Left ventricle myocardium inferior (tissue), 1 donor: ENCODE results near the gene CLTCL1. TPM values are rescaled to one million over a fixed set of nuclear protein-coding genes. Genes with fewer than 3 reads are reported as not detected.

Source experiments
- DNase-seq: peaks from one replicate; pipeline ENCODE4 v3.0.0-alpha.2; 2020
- H3K27ac ChIP-seq: fragments of 200-600 bp; replicated peaks from 2 replicates; pipeline ENCODE4 v1.8.0; 2021
- H3K27me3 ChIP-seq: fragments of 200-600 bp; 2 replicates; pipeline ENCODE4 v1.8.0; 2021; ENCODE audit warnings: low read depth
- H3K36me3 ChIP-seq: fragments of 200-600 bp; 2 replicates; pipeline ENCODE4 v1.8.0; 2021
- H3K4me1 ChIP-seq: fragments of 200-600 bp; 2 replicates; pipeline ENCODE4 v1.8.0; 2021
- H3K4me3 ChIP-seq: fragments of 200-600 bp; 2 replicates; pipeline ENCODE4 v1.8.0; 2021; ENCODE audit warnings: mild to moderate bottlenecking, moderate library complexity
- H3K9me3 ChIP-seq: fragments of 200-600 bp; replicated peaks from 2 replicates; pipeline ENCODE4 v1.8.0; 2021
- CTCF ChIP-seq: fragments of 200-600 bp; IDR thresholded peaks from 2 replicates; pipeline ENCODE4 v1.8.0; 2021; ENCODE audit warnings: antibody characterized with exemption, mild to moderate bottlenecking, borderline replicate concordance
- intact Hi-C: fragments of 100-400 bp; cut with micrococcal nuclease; formaldehyde crosslinking; loops from one replicate; pipeline ENCODE4 v1.11.0; 2022
- total RNA-seq: library from RNA; stranded (reverse); fragmentation: NEBNext Ultra II Directional; extraction: Animal tissue kit (Norgen Biotek cat#: 25700); gene quantifications from one replicate; pipeline ENCODE4 v1.2.1, GENCODE V29; 2021
- donor health status: DM: no; HTN: yes; CAD: no; lungs with severe emphysema.

CLTCL1 gene
- total RNA-seq, 1 donor from 2014 or later, result 9.4 TPM

- no peak for DNase-seq
- Histone ChIP-seq H3K27me3 (no peaks in the 10 kb centered on the region), H3K27ac (no peak overlapping the region), H3K4me3 (no peak overlapping the region), H3K4me1 (peaks cover 7% of the 10 kb centered on the region), H3K36me3 (peaks cover 11% of the 10 kb centered on the region), H3K9me3 (no peaks in the 10 kb centered on the region)
- intact Hi-C loops, result no loop called here
- TF ChIP-seq CTCF, result no peak
Observed at GRCh38 chr22:19275513-19275912, 16.0 kb downstream of the CLTCL1 start.

- intact Hi-C loops, result no loop called here
- H3K36me3 ChIP-seq, result peaks cover 11% of the 10 kb centered on the region
- H3K27ac ChIP-seq, result no peak overlapping the region
- no peaks in the 10 kb centered on the region for H3K9me3 ChIP-seq
- no peak for DNase-seq
- no peak overlapping the region for H3K4me3 ChIP-seq
- H3K27me3 ChIP-seq, result no peaks in the 10 kb centered on the region
- no peak for TF ChIP-seq CTCF
- peaks cover 7% of the 10 kb centered on the region for H3K4me1 ChIP-seq
Observed at GRCh38 chr22:19275104-19275503, 16.4 kb downstream of the CLTCL1 start.

- DNase-seq, result no peak
- intact Hi-C loops, result no loop called here
- Histone ChIP-seq H3K4me3 (no peak overlapping the region), H3K9me3 (peaks cover 7% of the 10 kb centered on the region), H3K4me1 (peaks cover 3% of the 10 kb centered on the region), H3K27me3 (no peaks in the 10 kb centered on the region), H3K36me3 (peaks cover 17% of the 10 kb centered on the region), H3K27ac (no peak overlapping the region)
- TF ChIP-seq CTCF, result no peak
Observed at GRCh38 chr22:19271856-19272535, 19.5 kb downstream of the CLTCL1 start.

GRCh38 chr22:19271273-19271855 lies 20.2 kb downstream of the CLTCL1 start:
- peaks cover 23% of the 10 kb centered on the region for H3K36me3 ChIP-seq
- no peaks in the 10 kb centered on the region for H3K27me3 ChIP-seq
- TF ChIP-seq CTCF, result no peak
- peaks cover 13% of the 10 kb centered on the region for H3K9me3 ChIP-seq
- H3K4me3 ChIP-seq, result no peak overlapping the region
- intact Hi-C loops, result no loop called here
- no peak for DNase-seq
- H3K4me1 ChIP-seq, result no peaks in the 10 kb centered on the region
- H3K27ac ChIP-seq, result no peak overlapping the region

GRCh38 chr22:19270873-19271272 lies 20.6 kb downstream of the CLTCL1 start:
- DNase-seq, result no peak
- Histone ChIP-seq H3K36me3 (peaks cover 28% of the 10 kb centered on the region), H3K27ac (no peak overlapping the region), H3K27me3 (no peaks in the 10 kb centered on the region), H3K4me1 (no peaks in the 10 kb centered on the region), H3K9me3 (peaks cover 18% of the 10 kb centered on the region), H3K4me3 (no peak overlapping the region)
- no peak for TF ChIP-seq CTCF
- intact Hi-C loops, result no loop called here
